CD4-positive, alpha-beta T cell (primary cell): ENCODE data around the gene CLDN20. TPM values are rescaled to one million over a fixed set of nuclear protein-coding genes. Genes with fewer than 3 reads are reported as not detected.

ENCODE experiments used
- ATAC-seq: fragments of 200-7000 bp; cut with Tn5 transposase; one replicate; pipeline ENCODE4 v1.10.0; 2022; ENCODE audit warnings: mild to moderate bottlenecking; ENCODE audit not compliant: poor library complexity
- CTCF ChIA-PET: fragments of 350-600 bp; sonication (Branson Sonifier 250); formaldehyde crosslinking; loops from one replicate; lab custom pipeline; 2021; ENCODE audit warnings: antibody characterized with exemption, inconsistent platforms; lab: Charles Lee
- POLR2A ChIA-PET: fragments of 350-600 bp; sonication (Branson Sonifier 250); formaldehyde crosslinking; loops from one replicate; lab custom pipeline; 2021; ENCODE audit warnings: antibody characterized with exemption, inconsistent platforms; lab: Charles Lee
- DNase-seq, 14 experiments: peaks; one replicate each; pipeline ENCODE4 v3.0.0-alpha.2; 2013 to 2020; ENCODE audit warnings: mixed read lengths in 2 of 14
- H3K27ac ChIP-seq, 2 donors: one replicate each; pipeline versions ENCODE4 v1.5.1 to v1.7.0; 2013; ENCODE audit warnings: low read length in 2 of 2, low read depth in 1 of 2, mild to moderate bottlenecking in 1 of 2
- H3K27me3 ChIP-seq, 2 experiments: 1 replicate in 1 of 2; 2 replicates in 1 of 2; pipeline versions ENCODE4 v1.6.1 to v1.7.0; 2013; ENCODE audit warnings: low read length in 2 of 2, control low read depth in 1 of 2, mild to moderate bottlenecking in 1 of 2, moderate library complexity in 1 of 2; ENCODE audit not compliant: insufficient read depth in 2 of 2, control insufficient read depth in 1 of 2
- H3K36me3 ChIP-seq: one replicate; pipeline ENCODE4 v1.6.1; 2013; ENCODE audit warnings: low read length, control low read depth; ENCODE audit not compliant: insufficient read depth
- H3K4me1 ChIP-seq: one replicate; pipeline ENCODE4 v1.6.1; 2013; ENCODE audit warnings: low read length, control low read depth; ENCODE audit not compliant: insufficient read depth
- H3K4me3 ChIP-seq: one replicate; pipeline ENCODE4 v1.5.1; 2013; ENCODE audit warnings: mild to moderate bottlenecking, low read length, moderate library complexity
- H3K9me3 ChIP-seq, 2 experiments: 1 replicate in 1 of 2; 2 replicates in 1 of 2; pipeline versions ENCODE4 v1.6.1 to v1.7.0; 2013; ENCODE audit warnings: low read length in 2 of 2, mild to moderate bottlenecking in 2 of 2, control low read depth in 1 of 2, moderate library complexity in 1 of 2; ENCODE audit not compliant: control insufficient read depth in 1 of 2, insufficient read depth in 1 of 2
- H3K27ac Mint-ChIP-seq: one replicate; pipeline ENCODE4 v1.8.0; 2020; ENCODE audit warnings: mixed read lengths
- H3K27me3 Mint-ChIP-seq: one replicate; pipeline ENCODE4 v1.8.0; 2021; ENCODE audit warnings: mixed read lengths
- H3K36me3 Mint-ChIP-seq: one replicate; pipeline ENCODE4 v1.8.0; 2021; ENCODE audit warnings: low read depth, mixed read lengths
- H3K4me1 Mint-ChIP-seq: one replicate; pipeline ENCODE4 v1.8.0; 2021; ENCODE audit warnings: low read depth, mixed read lengths
- H3K4me3 Mint-ChIP-seq: one replicate; pipeline ENCODE4 v1.8.0; 2020; ENCODE audit warnings: mild to moderate bottlenecking, mixed read lengths
- H3K9me3 Mint-ChIP-seq: one replicate; pipeline ENCODE4 v1.8.0; 2020; ENCODE audit warnings: mixed read lengths
- intact Hi-C, 2 experiments: fragments of 100-400 bp; cut with DNase I in 1 of 2; cut with micrococcal nuclease in 1 of 2; formaldehyde crosslinking; loops; one replicate each; pipeline versions ENCODE4 v1.15.1 to v1.9.0; 2023 to 2025; cut with DNase I, micrococcal nuclease
- total RNA-seq, 174 experiments: library from RNA in 2 of 174; stranded (reverse) in 2 of 174; gene quantifications; one replicate each; pipeline ENCODE4 v1.2.3 and lab custom pipeline; 2021 to 2026
- TF ChIP-seq, protein P1 (sequence below): fragments of 200-600 bp; IDR thresholded peaks from one replicate; pipeline ENCODE4 v1.8.0; 2022; ENCODE audit warnings: antibody characterized with exemption, mild to moderate bottlenecking

CLDN20 gene
- total RNA-seq, 2 experiments from 2014 or later: not detected

DNA sequence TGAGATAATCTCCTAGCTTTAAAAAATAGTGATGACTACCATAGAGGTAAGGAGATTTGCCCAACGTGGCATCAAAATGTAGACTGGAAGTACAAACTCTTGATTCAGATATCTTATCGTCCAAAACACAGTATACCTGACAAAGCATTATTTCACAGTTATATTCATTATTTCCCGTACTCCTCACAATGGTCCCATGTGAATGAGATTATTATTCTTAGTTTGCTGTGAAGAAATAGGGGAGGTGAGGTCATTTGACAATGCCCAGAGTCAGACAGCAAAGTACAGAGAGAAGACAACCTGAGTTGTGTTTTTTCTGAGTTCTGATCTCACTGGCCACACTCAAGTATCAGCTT is 51.7 kb downstream of the CLDN20 start:
- Mint-ChIP-seq H3K4me3 (peak overlapping the region; percentile 97), H3K27me3 (no peaks in the 10 kb centered on the region), H3K36me3 (peaks cover 14% of the 10 kb centered on the region), H3K4me1 (peaks cover 41% of the 10 kb centered on the region), H3K9me3 (no peaks in the 10 kb centered on the region), H3K27ac (peak overlapping the region; percentile 91)
- CTCF ChIA-PET: interaction anchor here (0.6 to 3.0 kb wide), 5 partner anchors 12 to 1405 kb away, joined by 3 to 9 read pairs (median 4); no protein-coding TSS in a partner anchor
- peak overlapping the region; percentile 74 for H3K4me3 ChIP-seq
- H3K27ac ChIP-seq: peak overlapping the region in 1 of 2 donors; percentile 84
- ATAC-seq (no peak), DNase-seq (peak in 1 of 14 experiments; percentile 12)
- H3K27me3 ChIP-seq: no peaks in the 10 kb centered on the region
- TF ChIP-seq, protein P1, sequence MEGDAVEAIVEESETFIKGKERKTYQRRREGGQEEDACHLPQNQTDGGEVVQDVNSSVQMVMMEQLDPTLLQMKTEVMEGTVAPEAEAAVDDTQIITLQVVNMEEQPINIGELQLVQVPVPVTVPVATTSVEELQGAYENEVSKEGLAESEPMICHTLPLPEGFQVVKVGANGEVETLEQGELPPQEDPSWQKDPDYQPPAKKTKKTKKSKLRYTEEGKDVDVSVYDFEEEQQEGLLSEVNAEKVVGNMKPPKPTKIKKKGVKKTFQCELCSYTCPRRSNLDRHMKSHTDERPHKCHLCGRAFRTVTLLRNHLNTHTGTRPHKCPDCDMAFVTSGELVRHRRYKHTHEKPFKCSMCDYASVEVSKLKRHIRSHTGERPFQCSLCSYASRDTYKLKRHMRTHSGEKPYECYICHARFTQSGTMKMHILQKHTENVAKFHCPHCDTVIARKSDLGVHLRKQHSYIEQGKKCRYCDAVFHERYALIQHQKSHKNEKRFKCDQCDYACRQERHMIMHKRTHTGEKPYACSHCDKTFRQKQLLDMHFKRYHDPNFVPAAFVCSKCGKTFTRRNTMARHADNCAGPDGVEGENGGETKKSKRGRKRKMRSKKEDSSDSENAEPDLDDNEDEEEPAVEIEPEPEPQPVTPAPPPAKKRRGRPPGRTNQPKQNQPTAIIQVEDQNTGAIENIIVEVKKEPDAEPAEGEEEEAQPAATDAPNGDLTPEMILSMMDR: no peak
- no peaks in the 10 kb centered on the region for H3K9me3 ChIP-seq
- no peaks in the 10 kb centered on the region for H3K4me1 ChIP-seq
- intact Hi-C loops: loop anchor here (2.0 to 10.0 kb wide), 5 partner anchors 138 to 1459 kb away; partner anchors contain the start of gene ARID1B (in 1 of the 2)
- peaks cover 9% of the 10 kb centered on the region for H3K36me3 ChIP-seq
- POLR2A ChIA-PET: interaction anchor here (0.7 to 3.5 kb wide), 13 partner anchors 11 to 1462 kb away, joined by 3 to 18 read pairs (median 4); partner anchors contain the start of gene ARID1B

DNA sequence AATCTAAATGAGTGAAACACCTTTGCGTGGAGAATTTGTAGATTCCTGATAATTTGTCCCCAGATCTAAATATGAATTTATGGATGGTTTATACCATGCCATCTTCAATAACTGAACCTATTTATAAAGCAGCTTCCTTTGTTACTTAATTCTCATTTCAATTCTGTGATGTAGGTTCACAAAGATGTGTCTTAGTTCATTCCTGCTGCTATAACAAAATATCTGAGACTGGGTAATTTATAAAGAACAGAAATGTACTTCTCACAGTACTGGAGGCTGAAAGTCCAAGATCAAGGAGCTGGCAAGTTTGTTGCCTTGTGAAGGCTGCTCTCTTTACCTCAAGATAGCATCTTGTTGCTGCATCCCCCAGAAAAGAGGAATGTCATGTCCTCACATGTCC is 52.6 kb downstream of the CLDN20 start:
- ChIA-PET POLR2A (interaction anchor here (0.8 kb wide), 1 partner anchor 729 kb away, joined by 3 read pairs; no protein-coding TSS in a partner anchor), CTCF (interaction anchor here (0.7 to 3.0 kb wide), 6 partner anchors 10 to 1404 kb away, joined by 3 to 9 read pairs (median 4); no protein-coding TSS in a partner anchor)
- Histone ChIP-seq H3K27ac (no peak overlapping the region), H3K4me3 (no peak overlapping the region), H3K9me3 (no peaks in the 10 kb centered on the region), H3K36me3 (peaks cover 3% of the 10 kb centered on the region), H3K4me1 (no peaks in the 10 kb centered on the region), H3K27me3 (no peaks in the 10 kb centered on the region)
- Mint-ChIP-seq H3K36me3 (peaks cover 12% of the 10 kb centered on the region), H3K4me1 (peaks cover 38% of the 10 kb centered on the region), H3K9me3 (no peaks in the 10 kb centered on the region), H3K27me3 (no peaks in the 10 kb centered on the region), H3K4me3 (peak overlapping the region; percentile 63), H3K27ac (no peak overlapping the region)
- TF ChIP-seq, protein P1: no peak
- DNase-seq (no peak), ATAC-seq (no peak)
- intact Hi-C loops: loop anchor here (2.0 to 10.0 kb wide), 5 partner anchors 139 to 1458 kb away; partner anchors contain the start of gene ARID1B (in 1 of the 2)

DNA sequence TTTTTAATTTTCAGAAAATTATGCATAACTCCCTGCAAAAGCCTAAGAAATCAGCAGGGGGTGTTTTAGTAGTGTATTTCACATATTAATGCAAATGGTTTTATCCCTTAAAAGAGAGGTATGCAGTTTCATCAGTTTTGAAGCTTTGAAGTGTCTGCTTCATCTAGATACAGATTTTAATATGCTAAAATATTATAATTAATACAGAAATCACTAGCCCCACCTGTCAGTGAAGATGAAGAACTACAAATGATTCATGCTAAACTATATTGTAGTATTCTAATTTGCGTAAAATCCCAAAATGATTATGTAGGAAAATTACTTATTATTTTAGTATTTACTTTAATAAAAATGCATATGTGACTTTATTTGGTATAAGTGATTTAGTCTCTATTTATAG is 53.4 kb downstream of the CLDN20 start:
- peaks cover 9% of the 10 kb centered on the region for H3K36me3 Mint-ChIP-seq
- TF ChIP-seq, protein P1: no peak
- no peak overlapping the region for H3K27ac Mint-ChIP-seq
- no peaks in the 10 kb centered on the region for H3K27me3 Mint-ChIP-seq
- Histone ChIP-seq H3K4me1 (no peaks in the 10 kb centered on the region), H3K27me3 (no peaks in the 10 kb centered on the region), H3K27ac (no peak overlapping the region), H3K36me3 (peaks cover 2% of the 10 kb centered on the region), H3K9me3 (no peaks in the 10 kb centered on the region), H3K4me3 (no peak overlapping the region)
- ChIA-PET POLR2A (no interaction called here), CTCF (interaction anchor here (0.8 to 3.0 kb wide), 4 partner anchors 10 to 140 kb away, joined by 3 to 9 read pairs (median 4); no protein-coding TSS in a partner anchor)
- intact Hi-C loops: loop anchor here (2.0 to 10.0 kb wide), 5 partner anchors 140 to 1458 kb away; partner anchors contain the start of gene ARID1B (in 1 of the 2)
- H3K9me3 Mint-ChIP-seq: no peaks in the 10 kb centered on the region
- no peak overlapping the region for H3K4me3 Mint-ChIP-seq
- peak in 2 of 14 experiments; percentile 23 to 25 for DNase-seq
- peaks cover 31% of the 10 kb centered on the region for H3K4me1 Mint-ChIP-seq
- no peak for ATAC-seq
